ENCODE measurements around the gene FAM107B. TPM values are rescaled to one million over a fixed set of nuclear protein-coding genes. Genes with fewer than 3 reads are reported as not detected.

FAM107B gene
- total and polyA plus RNA-seq, 8 donors = 22.6 to 105 (median 54.5) TPM

DNA sequence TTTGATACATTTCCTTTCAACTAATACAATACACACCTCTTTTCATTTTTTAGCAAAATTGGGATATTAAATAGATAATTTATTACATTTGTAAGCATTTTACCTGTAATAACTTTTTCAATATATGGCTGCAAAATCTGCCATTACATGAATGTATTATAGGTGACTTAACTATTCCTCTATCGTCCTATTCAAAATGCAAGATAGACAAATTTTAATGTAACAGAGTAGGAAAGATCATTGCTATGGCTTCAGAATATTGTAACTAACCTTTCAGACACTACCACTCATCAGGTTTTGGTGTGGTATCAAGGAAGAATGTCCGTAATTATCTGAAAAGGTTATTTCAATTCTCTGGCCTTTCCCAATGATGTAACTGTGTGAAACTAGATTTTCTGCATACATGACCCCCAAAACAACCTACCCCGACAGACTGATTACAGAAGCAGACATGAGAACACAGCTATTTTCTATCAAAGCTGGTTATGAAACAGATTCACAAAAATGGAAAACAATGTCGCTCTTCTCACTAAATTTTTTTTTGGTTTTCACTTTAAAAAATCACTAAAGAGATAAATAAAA, 211.2 kb downstream of the FAM107B start:
- 81 to 82% methylated on average over 4 of the region's 4 CpGs for WGBS, 2 donors

DNA sequence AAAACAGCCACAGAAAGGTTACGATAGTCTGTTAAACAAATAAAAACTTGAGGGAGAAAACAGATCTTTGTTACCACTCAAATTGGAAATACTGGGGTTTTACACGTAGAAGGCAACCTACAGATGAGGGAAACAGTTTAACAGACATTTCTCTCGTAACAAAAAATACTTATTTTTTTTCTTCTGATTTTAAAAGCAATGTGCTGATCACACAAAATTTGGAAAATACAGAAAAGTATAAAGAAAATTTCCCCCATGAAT, 211.7 kb downstream of the FAM107B start:
- H3K4me1 ChIP-seq = peaks cover 0 to 47% (median 24%) of the 10 kb centered on the region in 3 donors
- H3K27ac ChIP-seq = no peak overlapping the region
- TF ChIP-seq, protein P1, sequence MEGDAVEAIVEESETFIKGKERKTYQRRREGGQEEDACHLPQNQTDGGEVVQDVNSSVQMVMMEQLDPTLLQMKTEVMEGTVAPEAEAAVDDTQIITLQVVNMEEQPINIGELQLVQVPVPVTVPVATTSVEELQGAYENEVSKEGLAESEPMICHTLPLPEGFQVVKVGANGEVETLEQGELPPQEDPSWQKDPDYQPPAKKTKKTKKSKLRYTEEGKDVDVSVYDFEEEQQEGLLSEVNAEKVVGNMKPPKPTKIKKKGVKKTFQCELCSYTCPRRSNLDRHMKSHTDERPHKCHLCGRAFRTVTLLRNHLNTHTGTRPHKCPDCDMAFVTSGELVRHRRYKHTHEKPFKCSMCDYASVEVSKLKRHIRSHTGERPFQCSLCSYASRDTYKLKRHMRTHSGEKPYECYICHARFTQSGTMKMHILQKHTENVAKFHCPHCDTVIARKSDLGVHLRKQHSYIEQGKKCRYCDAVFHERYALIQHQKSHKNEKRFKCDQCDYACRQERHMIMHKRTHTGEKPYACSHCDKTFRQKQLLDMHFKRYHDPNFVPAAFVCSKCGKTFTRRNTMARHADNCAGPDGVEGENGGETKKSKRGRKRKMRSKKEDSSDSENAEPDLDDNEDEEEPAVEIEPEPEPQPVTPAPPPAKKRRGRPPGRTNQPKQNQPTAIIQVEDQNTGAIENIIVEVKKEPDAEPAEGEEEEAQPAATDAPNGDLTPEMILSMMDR (IDR thresholded peaks at IDR 0.05) = no peak
- DNase-seq (no peak), FAIRE-seq (no peak), ATAC-seq (no peak)
- WGBS, 2 donors = 82 to 88% methylated on average over 3 of the region's 3 CpGs
- H3K27me3 ChIP-seq = no peaks in the 10 kb centered on the region
- no peaks in the 10 kb centered on the region for H3K36me3 ChIP-seq
- no peaks in the 10 kb centered on the region for H3K9me3 ChIP-seq
- intact Hi-C loops (cut with DNase I) = no loop called here
- H3K4me3 ChIP-seq = no peak overlapping the region

More for the DNA sequence above, 211.2 kb downstream of the FAM107B start:
- H3K4me1 ChIP-seq = peaks cover 0 to 45% (median 20%) of the 10 kb centered on the region in 3 donors
- DNase-seq (no peak), FAIRE-seq (no peak), ATAC-seq (no peak)
- H3K27ac ChIP-seq = peak overlapping the region in 1 of 4 donors; percentile 1
- no peaks in the 10 kb centered on the region for H3K9me3 ChIP-seq
- no peak overlapping the region for H3K4me3 ChIP-seq
- no peaks in the 10 kb centered on the region for H3K27me3 ChIP-seq
- H3K36me3 ChIP-seq = no peaks in the 10 kb centered on the region
- intact Hi-C loops (cut with DNase I) = no loop called here
- TF ChIP-seq, protein P1 (IDR thresholded peaks at IDR 0.05) = no peak

DNA sequence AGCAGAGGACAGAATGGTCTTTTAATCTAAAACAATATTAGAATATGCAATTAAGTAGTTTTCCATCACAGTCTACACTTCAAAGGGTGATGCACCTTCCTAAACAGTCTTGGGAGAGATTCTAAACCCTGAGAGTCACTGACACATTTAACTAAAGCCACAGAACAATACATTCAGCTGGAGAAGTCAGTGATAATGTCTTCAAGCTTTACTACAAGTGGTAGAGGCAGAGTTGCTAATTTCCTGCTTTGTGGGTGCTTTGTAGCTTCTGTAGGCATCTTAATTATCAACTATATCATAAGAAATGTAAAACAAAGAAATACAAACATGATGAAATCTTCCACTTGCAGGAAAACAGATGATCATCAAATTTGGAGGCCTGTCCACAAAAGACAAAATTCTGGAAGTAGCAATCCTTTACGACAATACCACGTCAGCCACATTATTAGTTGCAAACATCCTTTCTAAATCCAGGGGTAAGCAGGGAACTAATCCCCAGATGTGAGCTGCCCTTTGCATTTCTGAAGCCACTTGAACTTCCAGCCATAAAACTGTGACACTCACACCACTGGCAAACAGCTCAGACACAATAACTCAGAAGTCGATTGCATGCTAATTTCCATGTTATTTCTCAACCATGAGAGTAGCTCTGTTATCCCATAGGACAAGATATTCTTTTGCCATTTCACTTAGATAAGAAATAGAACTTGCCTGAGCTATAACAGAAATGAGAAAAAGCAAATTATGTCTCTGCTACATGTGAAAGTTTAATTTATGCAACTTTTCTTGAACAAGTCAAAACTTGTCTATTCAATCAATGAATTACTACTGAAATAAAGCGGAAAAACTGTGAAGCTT, 212.2 kb downstream of the FAM107B start:
- FAIRE-seq (no peak), DNase-seq (no peak), ATAC-seq (no peak)
- H3K4me1 ChIP-seq = peaks cover 0 to 50% (median 24%) of the 10 kb centered on the region in 3 donors
- no peaks in the 10 kb centered on the region for H3K9me3 ChIP-seq
- no peak overlapping the region for H3K27ac ChIP-seq
- TF ChIP-seq, protein P1 (IDR thresholded peaks at IDR 0.05) = no peak
- no peaks in the 10 kb centered on the region for H3K36me3 ChIP-seq
- H3K27me3 ChIP-seq = no peaks in the 10 kb centered on the region
- intact Hi-C loops (cut with DNase I) = no loop called here
- 77 to 80% methylated on average over 4 of the region's 4 CpGs for WGBS, 2 donors
- no peak overlapping the region for H3K4me3 ChIP-seq

DNA sequence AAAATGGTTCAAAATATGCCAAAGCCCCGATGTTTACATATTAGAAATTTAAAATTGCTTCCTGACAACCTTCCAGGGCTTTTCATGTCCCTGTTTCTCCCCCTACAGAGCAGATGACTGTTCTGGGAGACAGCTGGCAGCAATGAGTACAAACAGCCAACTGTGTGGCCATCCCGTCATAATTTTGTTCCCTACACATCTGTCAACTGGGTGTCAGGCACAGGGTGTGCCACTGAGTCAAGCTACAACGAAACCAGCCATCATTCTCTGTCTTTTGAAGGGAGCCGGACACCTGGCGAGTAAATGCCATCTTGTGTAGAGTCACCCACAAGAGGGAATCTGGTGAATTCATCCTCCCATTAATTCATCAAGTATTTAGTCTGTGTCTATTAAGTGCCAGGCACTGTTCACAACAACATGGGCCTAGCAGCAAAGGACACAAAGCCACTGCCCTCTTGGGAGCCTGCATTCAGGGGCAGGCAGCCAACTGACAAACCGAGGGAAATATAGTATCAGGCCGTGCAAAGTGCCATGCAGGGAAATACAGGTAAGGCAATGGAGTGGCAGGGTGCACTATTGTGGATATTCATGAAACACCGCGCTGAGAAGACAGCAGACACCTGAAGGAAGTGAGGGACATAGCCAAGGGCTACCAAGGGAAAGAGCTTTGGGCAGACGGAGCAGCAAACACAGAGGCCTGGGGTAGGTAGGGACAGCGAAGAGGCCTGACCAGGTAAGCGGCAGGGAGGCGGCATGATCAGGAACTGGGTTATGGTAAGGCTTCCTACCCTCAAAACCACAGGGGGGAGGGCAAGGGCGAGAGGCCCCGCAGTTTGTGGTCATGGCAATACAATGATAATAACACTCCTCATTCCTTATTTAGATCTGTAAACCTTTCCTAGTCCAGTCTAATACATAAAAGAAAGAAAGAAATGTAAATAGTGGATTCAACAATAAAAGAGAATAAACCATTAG, 213.6 kb downstream of the FAM107B start:
- DNase-seq (no peak), FAIRE-seq (no peak), ATAC-seq (no peak)
- Histone ChIP-seq H3K27me3 (no peaks in the 10 kb centered on the region), H3K27ac (peak overlapping the region in 1 of 4 donors; percentile 13), H3K9me3 (no peaks in the 10 kb centered on the region), H3K4me3 (no peak overlapping the region), H3K36me3 (no peaks in the 10 kb centered on the region), H3K4me1 (peaks cover 8 to 64% (median 37%) of the 10 kb centered on the region in 3 donors)
- WGBS, 2 donors = 85 to 89% methylated on average over 15 of the region's 15 CpGs
- intact Hi-C loops (cut with DNase I) = no loop called here
- TF ChIP-seq, protein P1 (IDR thresholded peaks at IDR 0.05) = no peak

Data from pancreas (tissue), 10 donors.